Keratinocyte (primary cell): ENCODE measurements around the gene MTSS2.

Source experiments
- EZH2 ChIP-seq: IDR thresholded peaks from one replicate; pipeline ENCODE4 v1.6.1; 2012; ENCODE audit warnings: inconsistent platforms, mild to moderate bottlenecking, low read length, moderate library complexity
- TF ChIP-seq, protein P1 (sequence below), 3 experiments: IDR thresholded peaks in 1 of 3; conservative IDR thresholded peaks in 1 of 3; optimal IDR thresholded peaks in 1 of 3; 2 replicates in 2 of 3; 3 replicates in 1 of 3; pipeline versions ENCODE3 to v1.5.1; 2011; ENCODE audit warnings: low read length in 3 of 3, mild to moderate bottlenecking in 3 of 3, moderate library complexity in 2 of 3, control low read depth in 1 of 3, inconsistent platforms in 1 of 3; ENCODE audit not compliant: insufficient read depth in 2 of 3; ENCODE audit errors: extremely low read depth in 1 of 3

DNA sequence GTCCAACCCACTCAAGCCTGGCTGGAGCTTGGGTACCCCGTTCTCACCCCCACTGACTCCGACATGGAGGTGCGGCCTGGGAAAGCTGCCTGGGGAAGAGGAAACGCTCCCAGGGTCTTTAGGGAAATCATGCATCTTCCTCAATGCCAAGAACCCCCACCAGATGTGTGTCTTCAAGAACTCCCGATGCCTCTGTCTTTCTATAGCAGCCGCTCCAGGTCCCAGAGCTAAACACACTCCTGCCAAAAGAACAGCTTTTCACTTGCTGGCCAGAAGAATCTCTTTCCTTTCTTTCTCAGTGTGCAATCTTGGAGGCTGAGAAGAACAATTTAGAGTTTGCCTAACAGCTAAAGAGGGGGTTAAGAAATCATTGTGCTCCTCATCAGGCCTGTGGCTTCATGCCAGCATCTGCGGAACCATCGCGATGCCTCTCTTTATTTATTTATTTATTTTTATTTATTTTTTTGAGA is 41.1 kb upstream of the MTSS2 start:
- TF ChIP-seq, protein P1, sequence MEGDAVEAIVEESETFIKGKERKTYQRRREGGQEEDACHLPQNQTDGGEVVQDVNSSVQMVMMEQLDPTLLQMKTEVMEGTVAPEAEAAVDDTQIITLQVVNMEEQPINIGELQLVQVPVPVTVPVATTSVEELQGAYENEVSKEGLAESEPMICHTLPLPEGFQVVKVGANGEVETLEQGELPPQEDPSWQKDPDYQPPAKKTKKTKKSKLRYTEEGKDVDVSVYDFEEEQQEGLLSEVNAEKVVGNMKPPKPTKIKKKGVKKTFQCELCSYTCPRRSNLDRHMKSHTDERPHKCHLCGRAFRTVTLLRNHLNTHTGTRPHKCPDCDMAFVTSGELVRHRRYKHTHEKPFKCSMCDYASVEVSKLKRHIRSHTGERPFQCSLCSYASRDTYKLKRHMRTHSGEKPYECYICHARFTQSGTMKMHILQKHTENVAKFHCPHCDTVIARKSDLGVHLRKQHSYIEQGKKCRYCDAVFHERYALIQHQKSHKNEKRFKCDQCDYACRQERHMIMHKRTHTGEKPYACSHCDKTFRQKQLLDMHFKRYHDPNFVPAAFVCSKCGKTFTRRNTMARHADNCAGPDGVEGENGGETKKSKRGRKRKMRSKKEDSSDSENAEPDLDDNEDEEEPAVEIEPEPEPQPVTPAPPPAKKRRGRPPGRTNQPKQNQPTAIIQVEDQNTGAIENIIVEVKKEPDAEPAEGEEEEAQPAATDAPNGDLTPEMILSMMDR (optimal IDR thresholded peaks at IDR 0.05 in 1 of 3, IDR thresholded peaks at IDR 0.05 in 1 of 3, conservative IDR thresholded peaks at IDR 0.05 in 1 of 3; ENCODE audit: extremely low read depth in 1 of 3, insufficient read depth in 2 of 3, low read length in 3 of 3), result no peak
- TF ChIP-seq EZH2, result no peak
